H9 (cell line): ENCODE measurements around the gene STPG3. TPM values are rescaled to one million over a fixed set of nuclear protein-coding genes. Genes with fewer than 3 reads are reported as not detected.

Experiments
- DNase-seq: peaks from one replicate; pipeline ENCODE4 v3.0.0-alpha.2; 2017
- H2AFZ ChIP-seq: one replicate; pipeline ENCODE4 v1.6.1; 2013; ENCODE audit warnings: mild to moderate bottlenecking, low read length, control low read depth, moderate library complexity
- H2AK5ac ChIP-seq: 2 replicates; pipeline ENCODE4 v1.6.1; 2013; ENCODE audit warnings: low read length, control low read depth, mixed read lengths; ENCODE audit not compliant: insufficient read length
- H2BK120ac ChIP-seq: one replicate; pipeline ENCODE4 v1.6.1; 2013; ENCODE audit warnings: low read depth, mild to moderate bottlenecking, low read length, control low read depth, inconsistent platforms; ENCODE audit not compliant: poor library complexity, severe bottlenecking
- H2BK12ac ChIP-seq: 2 replicates; pipeline ENCODE4 v1.6.1; 2013; ENCODE audit warnings: low read length, control low read depth, mixed read lengths, low read depth; ENCODE audit not compliant: insufficient read length
- H2BK15ac ChIP-seq: 2 replicates; pipeline ENCODE4 v1.6.1; 2013; ENCODE audit warnings: low read depth, low read length, control low read depth
- H2BK20ac ChIP-seq: one replicate; pipeline ENCODE4 v1.6.1; 2013; ENCODE audit warnings: low read depth, mild to moderate bottlenecking, low read length, control low read depth, inconsistent platforms; ENCODE audit not compliant: poor library complexity, severe bottlenecking
- H2BK5ac ChIP-seq: 2 replicates; pipeline ENCODE4 v1.6.1; 2013; ENCODE audit warnings: low read length, control low read depth, mixed read lengths; ENCODE audit not compliant: insufficient read length
- H3K14ac ChIP-seq: 2 replicates; pipeline ENCODE4 v1.6.1; 2013; ENCODE audit warnings: low read length, control low read depth; ENCODE audit not compliant: insufficient read depth
- H3K18ac ChIP-seq: 2 replicates; pipeline ENCODE4 v1.6.1; 2013; ENCODE audit warnings: low read depth, mild to moderate bottlenecking, mixed read lengths, low read length, control low read depth; ENCODE audit not compliant: insufficient read length
- H3K23ac ChIP-seq: 2 replicates; pipeline ENCODE4 v1.6.1; 2013; ENCODE audit warnings: low read length, control low read depth, mixed read lengths, low read depth; ENCODE audit not compliant: insufficient read length
- H3K23me2 ChIP-seq: 2 replicates; pipeline ENCODE4 v1.6.1; 2013; ENCODE audit warnings: low read depth, mild to moderate bottlenecking, mixed read lengths, low read length, control low read depth; ENCODE audit not compliant: insufficient read length, poor library complexity, severe bottlenecking
- H3K27ac ChIP-seq: 2 replicates; pipeline ENCODE4 v1.5.1; 2013; ENCODE audit warnings: low read length, control low read depth, mixed read lengths, low read depth; ENCODE audit not compliant: insufficient read length
- H3K27me3 ChIP-seq: 2 replicates; pipeline ENCODE4 v1.6.1; 2013; ENCODE audit warnings: low read length, control low read depth, inconsistent platforms; ENCODE audit not compliant: insufficient read depth
- H3K4ac ChIP-seq: 2 replicates; pipeline ENCODE4 v1.6.1; 2013; ENCODE audit warnings: low read depth, mild to moderate bottlenecking, control low read depth, inconsistent platforms, low read length, moderate library complexity
- H3K4me1 ChIP-seq: 2 replicates; pipeline ENCODE4 v1.6.1; 2013; ENCODE audit warnings: low read length, control low read depth, inconsistent platforms; ENCODE audit not compliant: insufficient read depth
- H3K4me2 ChIP-seq: 2 replicates; pipeline ENCODE4 v1.6.1; 2013; ENCODE audit warnings: low read length, control low read depth, mixed read lengths; ENCODE audit not compliant: insufficient read length, insufficient read depth
- H3K56ac ChIP-seq: 2 replicates; pipeline ENCODE4 v1.6.1; 2013; ENCODE audit warnings: low read depth, mild to moderate bottlenecking, mixed read lengths, low read length, control low read depth; ENCODE audit not compliant: insufficient read length
- H3K79me1 ChIP-seq: 2 replicates; pipeline ENCODE4 v1.6.1; 2013; ENCODE audit warnings: low read depth, mild to moderate bottlenecking, moderate library complexity, low read length, control low read depth, inconsistent platforms; ENCODE audit not compliant: insufficient read depth, poor library complexity, severe bottlenecking
- H3K79me2 ChIP-seq: 2 replicates; pipeline ENCODE4 v1.6.1; 2013; ENCODE audit warnings: low read length, control low read depth, inconsistent platforms; ENCODE audit not compliant: insufficient read depth
- H3K9ac ChIP-seq: 2 replicates; pipeline ENCODE4 v1.6.1; 2013; ENCODE audit warnings: low read length, control low read depth, mixed read lengths; ENCODE audit not compliant: insufficient read length; ENCODE audit errors: extremely low read depth
- H3K9me3 ChIP-seq: one replicate; pipeline ENCODE4 v1.6.1; 2013; ENCODE audit warnings: low read depth, low read length, inconsistent platforms; ENCODE audit not compliant: control insufficient read depth
- H3T11ph ChIP-seq: one replicate; pipeline ENCODE4 v1.6.1; 2013; ENCODE audit warnings: mild to moderate bottlenecking, low read length, control low read depth, inconsistent platforms
- H4K20me1 ChIP-seq: one replicate; pipeline ENCODE4 v1.6.1; 2013; ENCODE audit not compliant: control insufficient read depth, insufficient read length, insufficient read depth
- H4K5ac ChIP-seq: 2 replicates; pipeline ENCODE4 v1.6.1; 2013; ENCODE audit warnings: low read depth, mild to moderate bottlenecking, mixed read lengths, low read length, control low read depth; ENCODE audit not compliant: insufficient read length
- H4K8ac ChIP-seq: replicated peaks from 2 replicates; pipeline ENCODE4 v1.6.1; 2013; ENCODE audit warnings: low read length, control low read depth, mixed read lengths, low read depth; ENCODE audit not compliant: insufficient read length
- H4K91ac ChIP-seq: 2 replicates; pipeline ENCODE4 v1.6.1; 2013; ENCODE audit warnings: low read depth, mild to moderate bottlenecking, moderate library complexity, mixed read lengths, low read length, control low read depth; ENCODE audit not compliant: insufficient read length
- H3K27ac Mint-ChIP-seq, 3 experiments: 2 replicates in 2 of 3; 3 replicates in 1 of 3; pipeline ENCODE4 v1.8.0; 2020 to 2021; ENCODE audit warnings: mixed read lengths in 3 of 3, mild to moderate bottlenecking in 1 of 3, moderate library complexity in 1 of 3
- H3K27me3 Mint-ChIP-seq: 2 replicates; pipeline ENCODE4 v1.8.0; 2021; ENCODE audit warnings: low read depth, mild to moderate bottlenecking, moderate library complexity, mixed read lengths
- H3K36me3 Mint-ChIP-seq, 3 experiments: 2 replicates in 2 of 3; 3 replicates in 1 of 3; pipeline ENCODE4 v1.8.0; 2020 to 2021; ENCODE audit warnings: low read depth in 3 of 3, mixed read lengths in 3 of 3; ENCODE audit not compliant: insufficient read depth in 1 of 3
- H3K4me1 Mint-ChIP-seq, 2 experiments: 2 replicates each; pipeline ENCODE4 v1.8.0; 2020; ENCODE audit warnings: mixed read lengths in 2 of 2
- H3K4me3 Mint-ChIP-seq, 2 experiments: 2 replicates in 1 of 2; 3 replicates in 1 of 2; pipeline ENCODE4 v1.8.0; 2020 to 2021; ENCODE audit warnings: mild to moderate bottlenecking in 2 of 2, mixed read lengths in 2 of 2, moderate library complexity in 1 of 2
- H3K9me3 Mint-ChIP-seq, 2 experiments: 2 replicates in 1 of 2; 3 replicates in 1 of 2; pipeline ENCODE4 v1.8.0; 2020; ENCODE audit warnings: mild to moderate bottlenecking in 2 of 2, mixed read lengths in 2 of 2, moderate library complexity in 1 of 2
- CTCF ChIP-seq: fragments of 200-600 bp; sonication (generic); conservative IDR thresholded peaks from 3 replicates; pipeline ENCODE4 v1.8.0; 2021; ENCODE audit warnings: antibody characterized with exemption, mild to moderate bottlenecking
- WGBS: extraction: QIAGEN DNeasy Blood & Tissue Kit; methylation state at CpG from one replicate; pipeline ENCODE4 v1.1.7; 2013; ENCODE audit warnings: missing lambda C conversion rate, low lambda C conversion rate, mixed read lengths; ENCODE audit not compliant: insufficient read length; ENCODE audit errors: extremely low coverage; 5-methylcytosine and 5-hydroxymethylcytosine counted together
- total RNA-seq: library from RNA; stranded (reverse); gene quantifications from 2 replicates; pipeline ENCODE4 v1.2.1, GENCODE V29; 2021

The STPG3 gene
- total RNA-seq, 1 experiment from 2014 or later = not detected

- Mint-ChIP-seq H3K27ac (peak overlapping the region in 1 of 3 experiments; percentile 97; a peak in 2 of 7 replicates), H3K27me3 (peaks cover 44% of the 10 kb centered on the region), H3K4me1 (peaks cover 36 to 47% of the 10 kb centered on the region in 2 experiments), H3K36me3 (peaks cover 0 to 2% (median 0%) of the 10 kb centered on the region in 3 experiments; a peak in 3 of 7 replicates), H3K4me3 (peak overlapping the region; percentile 80 to 99), H3K9me3 (peaks cover 0 to 2% of the 10 kb centered on the region in 2 experiments; a peak in 3 of 5 replicates)
- Histone ChIP-seq H2BK12ac (no peak overlapping the region), H3K9ac (no peak overlapping the region), H3K4me2 (peak overlapping the region; percentile 31), H4K5ac (no peak overlapping the region), H2BK15ac (no peak overlapping the region), H4K20me1 (no peaks in the 10 kb centered on the region), H3K9me3 (no peaks in the 10 kb centered on the region), H3K56ac (no peak overlapping the region), H3K23me2 (peaks cover 7% of the 10 kb centered on the region), H3K4ac (no peak overlapping the region), H3K4me1 (peaks cover 5% of the 10 kb centered on the region; the same call in 1 of the 2 replicates), H2BK20ac (no peak overlapping the region), H2BK5ac (no peak overlapping the region), H3K23ac (no peak overlapping the region), H3K18ac (no peak overlapping the region), H3T11ph (no peak overlapping the region), H2BK120ac (no peak overlapping the region), H3K79me2 (no peaks in the 10 kb centered on the region), H4K91ac (no peak overlapping the region), H2AK5ac (no peak overlapping the region), H4K8ac (no peak overlapping the region), H3K14ac (no peak overlapping the region), H2AFZ (no peak overlapping the region), H3K27me3 (peaks cover 5% of the 10 kb centered on the region; the same call in 1 of the 2 replicates), H3K79me1 (no peaks in the 10 kb centered on the region), H3K27ac (no peak overlapping the region)
- TF ChIP-seq CTCF = no peak
- peak; percentile 39 for DNase-seq
- WGBS = no CpG with 5 or more reads among the region's 16 CpGs
Measured at GRCh38 chr9:137299938-137300337, 48.9 kb downstream of the STPG3 start.
